Esophagus squamous epithelium (tissue), 4 donors: ENCODE data around the gene ESR2.

Experiments used
- CTCF ChIP-seq, 6 experiments: fragments of 450-650 bp in 4 of 6; fragments of 200-600 bp in 2 of 6; sonication (generic) in 2 of 6; IDR thresholded peaks; one replicate each; pipeline ENCODE4 v1.5.1; 2016 to 2019; ENCODE audit warnings: antibody characterized with exemption in 6 of 6, mild to moderate bottlenecking in 4 of 6, moderate library complexity in 4 of 6
- POLR2A ChIP-seq, 4 donors: fragments of 450-650 bp; IDR thresholded peaks; one replicate each; pipeline ENCODE4 v1.6.1; 2017; ENCODE audit warnings: antibody characterized with exemption in 4 of 4, mild to moderate bottlenecking in 4 of 4, moderate library complexity in 3 of 4

GRCh38 chr14:64208261-64208660 is 85.9 kb downstream of the ESR2 start:
- TF ChIP-seq CTCF (IDR thresholded peaks at IDR 0.05): no peak
- no peak for TF ChIP-seq POLR2A (IDR thresholded peaks at IDR 0.05)
